OCI-LY3 (cell line): Measurements from ENCODE around the gene WIZ.
A peak's percentile ranks its signal among the peaks of the same experiment; 100 is the strongest.

Experiments used
- H2AFZ ChIP-seq: fragments of 200-600, 300-600 bp; shearing (Covaris generic); 2 replicates; pipeline ENCODE4 v1.6.0; 2014; ENCODE audit warnings: antibody characterized with exemption, low read depth, low read length
- H3K27ac ChIP-seq: fragments of 200-600, 300-600 bp; sonication (generic); 2 replicates; pipeline ENCODE4 v1.5.1; 2014; ENCODE audit warnings: mild to moderate bottlenecking, low read length, moderate library complexity, mixed read lengths
- H3K27me3 ChIP-seq: fragments of 200-600, 300-600 bp; sonication (generic); 2 replicates; pipeline ENCODE4 v1.6.1; 2014; ENCODE audit warnings: low read depth, low read length, mixed read lengths
- H3K36me3 ChIP-seq: fragments of 200-600, 300-600 bp; sonication (generic); replicated peaks from 2 replicates; pipeline ENCODE3; 2014; ENCODE audit warnings: low read depth, low read length, mixed read lengths
- H3K4me1 ChIP-seq: fragments of 300-600, 200-600 bp; sonication (generic); 2 replicates; pipeline ENCODE4 v1.6.1; 2014; ENCODE audit warnings: low read length, mixed read lengths
- H3K4me2 ChIP-seq: fragments of 200-600, 300-600 bp; sonication (generic); 2 replicates; pipeline ENCODE4 v1.6.1; 2014; ENCODE audit warnings: low read length, mixed read lengths
- H3K4me3 ChIP-seq: fragments of 300-600, 200-600 bp; sonication (generic); 2 replicates; pipeline ENCODE4 v1.5.1; 2014; ENCODE audit warnings: antibody characterized with exemption, mild to moderate bottlenecking, low read length, moderate library complexity
- H3K79me2 ChIP-seq: fragments of 300-600, 200-600 bp; shearing (Covaris generic); 2 replicates; pipeline ENCODE4 v1.6.1; 2014; ENCODE audit warnings: mild to moderate bottlenecking, low read length, mixed read lengths
- H3K9ac ChIP-seq: fragments of 300-600, 200-600 bp; shearing (Covaris generic); 2 replicates; pipeline ENCODE4 v1.6.0; 2014; ENCODE audit warnings: mild to moderate bottlenecking, low read length, moderate library complexity
- H3K9me3 ChIP-seq: fragments of 200-600, 300-600 bp; shearing (Covaris generic); 2 replicates; pipeline ENCODE4 v1.6.1; 2014; ENCODE audit warnings: low read length, mixed read lengths; ENCODE audit not compliant: insufficient read depth
- H4K20me1 ChIP-seq: fragments of 200-600, 300-600 bp; sonication (generic); 2 replicates; pipeline ENCODE4 v1.6.1; 2016; ENCODE audit warnings: low read length, mixed read lengths; ENCODE audit not compliant: insufficient read depth
- EZH2phosphoT487 ChIP-seq: fragments of 200-600 bp; shearing (Covaris generic); IDR thresholded peaks from 2 replicates; pipeline ENCODE4 v1.6.1; 2018; ENCODE audit warnings: antibody characterized with exemption, mixed run types, low read depth
- TF ChIP-seq, protein P1 (sequence below): fragments of 200-600, 300-600 bp; sonication (generic); IDR thresholded peaks from 2 replicates; pipeline ENCODE4 v1.5.1; 2014; ENCODE audit warnings: antibody characterized with exemption, low read length, low read depth

The WIZ gene

DNA sequence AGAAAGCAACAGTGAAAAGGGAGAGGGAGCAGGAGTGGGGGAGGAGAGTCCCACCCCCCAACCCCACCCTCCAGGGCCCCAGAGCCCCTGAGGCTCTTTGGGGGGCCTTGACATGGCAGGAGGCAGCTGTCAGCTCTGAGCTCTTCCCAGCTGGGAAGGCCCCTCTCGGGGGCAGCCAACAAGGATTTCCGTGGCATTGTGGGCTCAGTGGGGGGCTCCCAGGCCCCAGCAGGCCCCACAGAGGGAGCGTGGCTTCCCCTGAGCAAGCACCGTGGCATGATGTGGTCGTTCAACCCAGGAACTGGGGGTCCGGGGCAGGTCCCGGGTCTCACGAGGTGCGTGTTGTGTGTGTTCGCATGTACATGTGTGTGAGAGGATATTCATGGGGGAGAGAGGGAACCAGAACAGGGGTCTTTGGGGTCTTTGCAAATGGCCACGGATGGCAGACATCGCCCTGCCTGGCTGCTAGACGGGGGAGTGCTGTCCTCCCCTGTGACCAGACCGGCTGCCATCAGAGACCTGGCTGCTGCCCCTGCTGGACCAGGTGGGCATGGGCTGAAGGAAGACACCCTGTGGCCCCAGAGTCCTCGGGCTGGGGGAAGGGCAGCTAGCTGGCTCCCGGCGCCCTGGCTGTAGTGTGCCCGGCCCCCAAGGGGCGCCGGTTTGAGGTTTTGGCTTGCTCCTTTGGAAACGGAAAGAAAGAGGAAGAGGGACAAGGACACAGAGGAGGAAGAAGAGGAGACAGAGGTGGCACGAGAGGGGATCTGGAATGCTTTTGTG, 27.3 kb downstream of the WIZ start:
- Histone ChIP-seq H3K4me2 (no peak overlapping the region), H3K9ac (no peak overlapping the region), H3K9me3 (no peaks in the 10 kb centered on the region), H3K4me3 (no peak overlapping the region), H2AFZ (no peak overlapping the region), H3K36me3 (peaks cover 44% of the 10 kb centered on the region), H4K20me1 (peaks cover 5% of the 10 kb centered on the region), H3K27me3 (no peaks in the 10 kb centered on the region), H3K4me1 (peaks cover 10% of the 10 kb centered on the region), H3K27ac (no peak overlapping the region), H3K79me2 (peaks cover 20% of the 10 kb centered on the region)
- TF ChIP-seq, protein P1, sequence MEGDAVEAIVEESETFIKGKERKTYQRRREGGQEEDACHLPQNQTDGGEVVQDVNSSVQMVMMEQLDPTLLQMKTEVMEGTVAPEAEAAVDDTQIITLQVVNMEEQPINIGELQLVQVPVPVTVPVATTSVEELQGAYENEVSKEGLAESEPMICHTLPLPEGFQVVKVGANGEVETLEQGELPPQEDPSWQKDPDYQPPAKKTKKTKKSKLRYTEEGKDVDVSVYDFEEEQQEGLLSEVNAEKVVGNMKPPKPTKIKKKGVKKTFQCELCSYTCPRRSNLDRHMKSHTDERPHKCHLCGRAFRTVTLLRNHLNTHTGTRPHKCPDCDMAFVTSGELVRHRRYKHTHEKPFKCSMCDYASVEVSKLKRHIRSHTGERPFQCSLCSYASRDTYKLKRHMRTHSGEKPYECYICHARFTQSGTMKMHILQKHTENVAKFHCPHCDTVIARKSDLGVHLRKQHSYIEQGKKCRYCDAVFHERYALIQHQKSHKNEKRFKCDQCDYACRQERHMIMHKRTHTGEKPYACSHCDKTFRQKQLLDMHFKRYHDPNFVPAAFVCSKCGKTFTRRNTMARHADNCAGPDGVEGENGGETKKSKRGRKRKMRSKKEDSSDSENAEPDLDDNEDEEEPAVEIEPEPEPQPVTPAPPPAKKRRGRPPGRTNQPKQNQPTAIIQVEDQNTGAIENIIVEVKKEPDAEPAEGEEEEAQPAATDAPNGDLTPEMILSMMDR = no peak
- TF ChIP-seq EZH2phosphoT487 = no peak

DNA sequence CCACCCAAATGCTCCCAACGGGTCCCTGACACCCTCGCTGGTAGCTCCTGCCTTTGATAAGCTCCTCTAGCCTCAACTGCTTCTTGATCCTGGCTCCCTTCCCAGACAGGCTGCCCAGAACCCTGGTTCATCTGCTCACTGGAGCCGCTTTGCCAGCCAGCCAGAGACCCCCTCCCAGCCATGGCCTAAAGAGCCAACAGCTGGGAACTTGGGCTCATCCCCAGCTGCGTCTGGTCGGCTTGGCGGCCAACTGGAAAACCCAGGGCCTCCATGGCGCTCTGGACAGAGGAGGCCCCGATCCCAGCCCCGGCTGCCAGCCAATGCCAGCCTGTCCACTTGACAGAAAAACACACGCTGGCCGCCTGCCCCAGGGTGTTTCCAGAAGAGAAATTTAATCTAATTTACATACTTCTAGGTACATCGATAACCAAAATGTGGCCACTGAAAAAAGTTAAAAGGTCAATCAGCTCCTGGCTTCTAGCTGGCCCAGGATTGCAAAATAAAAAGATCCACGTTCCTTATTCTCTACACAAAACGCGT, 28.0 kb downstream of the WIZ start:
- H3K4me1 ChIP-seq = peaks cover 17% of the 10 kb centered on the region
- no peaks in the 10 kb centered on the region for H3K27me3 ChIP-seq
- no peak overlapping the region for H3K4me2 ChIP-seq
- no peak overlapping the region for H3K9ac ChIP-seq
- peaks cover 42% of the 10 kb centered on the region for H3K36me3 ChIP-seq
- no peak for TF ChIP-seq EZH2phosphoT487
- TF ChIP-seq, protein P1 = no peak
- H3K9me3 ChIP-seq = no peaks in the 10 kb centered on the region
- H3K79me2 ChIP-seq = peaks cover 24% of the 10 kb centered on the region
- no peak overlapping the region for H3K27ac ChIP-seq
- peaks cover 12% of the 10 kb centered on the region for H4K20me1 ChIP-seq
- no peak overlapping the region for H2AFZ ChIP-seq
- no peak overlapping the region for H3K4me3 ChIP-seq

DNA sequence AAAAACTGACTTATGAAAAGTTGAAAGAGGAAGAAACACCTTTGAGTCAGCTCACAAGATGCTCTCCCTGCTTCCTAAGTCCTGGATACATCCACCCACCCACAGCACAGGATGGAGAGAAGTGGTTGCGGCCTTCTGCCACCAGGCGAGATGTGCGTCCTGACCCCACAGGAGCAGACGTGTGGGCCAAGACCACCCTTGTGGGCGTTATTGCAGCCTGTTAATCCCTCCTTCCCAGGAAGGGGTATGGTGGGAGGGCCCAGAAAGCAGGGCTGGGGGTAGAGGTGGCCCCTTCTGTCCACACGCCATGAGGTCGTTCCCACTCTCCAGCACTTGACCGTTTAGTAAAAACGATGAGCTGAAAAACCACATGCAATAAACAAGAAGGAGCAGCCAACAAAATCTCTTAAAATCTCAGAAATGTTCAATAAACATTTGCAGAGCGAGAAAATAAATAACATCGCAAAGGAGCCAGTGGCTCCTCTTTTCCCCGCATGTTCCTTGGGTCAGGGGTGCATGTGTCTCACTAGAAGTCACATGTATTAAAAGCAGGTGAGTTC, 28.5 kb downstream of the WIZ start:
- Histone ChIP-seq H2AFZ (no peak overlapping the region), H3K27ac (no peak overlapping the region), H3K4me3 (no peak overlapping the region), H3K79me2 (peaks cover 27% of the 10 kb centered on the region), H3K9ac (no peak overlapping the region), H3K4me2 (no peak overlapping the region), H3K36me3 (peaks cover 42% of the 10 kb centered on the region), H3K27me3 (no peaks in the 10 kb centered on the region), H4K20me1 (peaks cover 17% of the 10 kb centered on the region), H3K4me1 (peaks cover 18% of the 10 kb centered on the region), H3K9me3 (no peaks in the 10 kb centered on the region)
- no peak for TF ChIP-seq EZH2phosphoT487
- TF ChIP-seq, protein P1 = no peak

DNA sequence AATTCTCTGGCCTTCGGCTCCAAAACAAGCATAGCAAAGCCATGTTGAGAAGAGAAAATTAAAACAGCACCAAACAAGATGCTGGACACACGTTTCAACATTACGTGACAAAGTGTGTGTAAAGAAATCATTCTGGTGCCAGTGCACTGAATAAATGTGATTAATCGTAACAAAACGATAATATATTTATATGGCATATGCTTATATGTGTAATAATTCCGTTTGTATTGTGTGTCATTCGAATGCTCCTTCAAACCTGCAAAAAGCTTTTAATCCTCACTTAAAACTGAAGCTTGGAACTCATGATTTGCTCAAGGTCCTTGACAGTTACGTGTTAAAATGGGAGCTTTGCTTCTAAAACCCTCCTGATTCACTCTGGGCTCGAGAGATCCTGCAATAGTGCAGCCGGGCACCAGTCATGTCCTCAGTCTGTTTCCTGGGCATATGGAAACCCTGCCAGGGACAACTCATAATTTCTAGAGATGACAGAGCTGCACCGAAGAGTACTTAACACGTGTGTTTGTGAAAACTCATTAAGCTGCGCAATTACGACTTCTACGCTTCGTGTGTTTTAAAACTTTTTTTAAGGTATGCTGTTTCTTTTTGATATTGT, 30.2 kb downstream of the WIZ start:
- Histone ChIP-seq H3K4me3 (peak overlapping the region; percentile 74), H3K79me2 (peaks cover 43% of the 10 kb centered on the region), H3K27ac (0 out of 2 replicates have a peak overlapping the region, but pooled peaks have one; percentile 1), H3K9me3 (no peaks in the 10 kb centered on the region), H3K4me2 (peak overlapping the region; percentile 86), H3K4me1 (peaks cover 18% of the 10 kb centered on the region), H3K36me3 (peaks cover 36% of the 10 kb centered on the region), H2AFZ (peak overlapping the region; percentile 56; the same call in 1 of the 2 replicates), H3K27me3 (no peaks in the 10 kb centered on the region), H3K9ac (peak overlapping the region; percentile 60), H4K20me1 (peaks cover 19% of the 10 kb centered on the region)
- TF ChIP-seq EZH2phosphoT487 = no peak
- TF ChIP-seq, protein P1 = no peak
